Smooth muscle cell (in vitro differentiated cells): ENCODE data around the gene SULT2B1. TPM values are rescaled to one million over a fixed set of nuclear protein-coding genes. Genes with fewer than 3 reads are reported as not detected.

Experiments
- DNase-seq: peaks from one replicate; lab custom pipeline; 2025; ENCODE audit not compliant: unreplicated experiment; lab: John Stamatoyannopoulos, UW
- H2AFZ ChIP-seq: fragments of 200-600 bp; sonication (generic); 2 replicates; pipeline ENCODE4 v1.6.0; 2016; ENCODE audit warnings: antibody characterized with exemption, low read depth, mild to moderate bottlenecking
- H3F3A ChIP-seq: fragments of 200-600 bp; sonication (generic); 2 replicates; pipeline ENCODE4 v1.6.0; 2017; ENCODE audit warnings: antibody characterized with exemption, low read depth
- H3K27ac ChIP-seq: fragments of 200-600 bp; sonication (generic); 2 replicates; pipeline ENCODE4 v1.5.1; 2016; ENCODE audit warnings: low read depth, mild to moderate bottlenecking
- H3K27me3 ChIP-seq: fragments of 200-600 bp; sonication (generic); 2 replicates; pipeline ENCODE4 v1.6.1; 2016; ENCODE audit warnings: low read depth, mild to moderate bottlenecking
- H3K36me3 ChIP-seq: fragments of 200-600 bp; sonication (generic); 2 replicates; pipeline ENCODE4 v1.5.1; 2016; ENCODE audit warnings: low read depth
- H3K4me1 ChIP-seq: fragments of 200-600 bp; sonication (generic); 2 replicates; pipeline ENCODE4 v1.5.1; 2016; ENCODE audit warnings: low read depth
- H3K4me2 ChIP-seq: fragments of 200-600 bp; sonication (generic); 2 replicates; pipeline ENCODE4 v1.6.0; 2016; ENCODE audit warnings: mild to moderate bottlenecking
- H3K4me3 ChIP-seq: fragments of 200-600 bp; sonication (generic); 2 replicates; pipeline ENCODE4 v1.5.1; 2016; ENCODE audit warnings: mild to moderate bottlenecking
- H3K79me2 ChIP-seq: fragments of 200-600 bp; sonication (generic); 2 replicates; pipeline ENCODE4 v1.6.0; 2016; ENCODE audit warnings: low read depth, mild to moderate bottlenecking
- H3K9ac ChIP-seq: fragments of 200-600 bp; sonication (generic); 2 replicates; pipeline ENCODE4 v1.6.0; 2016; ENCODE audit warnings: low read depth
- H3K9me3 ChIP-seq: fragments of 200-600 bp; sonication (generic); replicated peaks from 2 replicates; pipeline ENCODE4 v1.5.1; 2016; ENCODE audit warnings: low read depth
- H4K20me1 ChIP-seq: fragments of 200-600 bp; sonication (generic); 2 replicates; pipeline ENCODE4 v1.6.0; 2016; ENCODE audit warnings: low read depth
- CTCF ChIP-seq: fragments of 200-600 bp; sonication (generic); IDR thresholded peaks from 2 replicates; pipeline ENCODE4 v1.5.1; 2017; ENCODE audit warnings: borderline replicate concordance, mild to moderate bottlenecking, antibody characterized with exemption; ENCODE audit not compliant: insufficient read depth, poor library complexity, severe bottlenecking
- WGBS: methylation state at CpG from one replicate; pipeline ENCODE4 v1.1.7; 2016; ENCODE audit warnings: low lambda C conversion rate; 5-methylcytosine and 5-hydroxymethylcytosine counted together
- polyA plus RNA-seq: library from polyadenylated mRNA; unstranded; fragments of >200 nt; fragmentation: Nextera tagmentation; extraction: Ambion mirVana; gene quantifications from 2 replicates; pipeline ENCODE4 v1.2.1, GENCODE V29; 2016
- total RNA-seq: library from RNA; depleted of rRNA; stranded (reverse); fragments of >200 nt; gene quantifications from 2 replicates; pipeline ENCODE4 v1.2.3, GENCODE V29; 2014

SULT2B1 gene
- total and polyA plus RNA-seq, 2 experiments from 2014 or later = 1.7 to 2.3 TPM

GRCh38 chr19:48543121-48543710 lies 8.8 kb upstream of the SULT2B1 start:
- H3K9ac ChIP-seq = no peak overlapping the region
- DNase-seq = no peak
- WGBS = 47% methylated on average over 18 of the region's 19 CpGs
- H3K4me2 ChIP-seq = no peak overlapping the region
- H4K20me1 ChIP-seq = no peaks in the 10 kb centered on the region
- no peak for TF ChIP-seq CTCF
- no peak overlapping the region for H3K4me3 ChIP-seq
- no peaks in the 10 kb centered on the region for H3K36me3 ChIP-seq
- H3F3A ChIP-seq = no peaks in the 10 kb centered on the region
- no peaks in the 10 kb centered on the region for H3K9me3 ChIP-seq
- no peaks in the 10 kb centered on the region for H3K27me3 ChIP-seq
- H2AFZ ChIP-seq = no peak overlapping the region
- H3K4me1 ChIP-seq = no peaks in the 10 kb centered on the region
- no peak overlapping the region for H3K27ac ChIP-seq
- no peaks in the 10 kb centered on the region for H3K79me2 ChIP-seq

- Histone ChIP-seq H3K36me3 (no peaks in the 10 kb centered on the region), H4K20me1 (no peaks in the 10 kb centered on the region), H3F3A (no peaks in the 10 kb centered on the region), H3K4me1 (no peaks in the 10 kb centered on the region), H3K4me3 (no peak overlapping the region), H3K27me3 (no peaks in the 10 kb centered on the region), H2AFZ (no peak overlapping the region), H3K79me2 (no peaks in the 10 kb centered on the region), H3K9me3 (no peaks in the 10 kb centered on the region), H3K4me2 (no peak overlapping the region), H3K27ac (no peak overlapping the region), H3K9ac (no peak overlapping the region)
- no peak for DNase-seq
- TF ChIP-seq CTCF = no peak
- 83% methylated on average over 12 of the region's 25 CpGs for WGBS
Observed at GRCh38 chr19:48544856-48545750, 6.9 kb upstream of the SULT2B1 start.

GRCh38 chr19:48547722-48548121 lies 4.2 kb upstream of the SULT2B1 start:
- Histone ChIP-seq H3F3A (no peaks in the 10 kb centered on the region), H3K4me2 (no peak overlapping the region), H3K4me3 (no peak overlapping the region), H3K27me3 (no peaks in the 10 kb centered on the region), H3K9ac (no peak overlapping the region), H3K36me3 (no peaks in the 10 kb centered on the region), H3K4me1 (no peaks in the 10 kb centered on the region), H3K27ac (no peak overlapping the region), H3K79me2 (no peaks in the 10 kb centered on the region), H2AFZ (no peak overlapping the region), H3K9me3 (no peaks in the 10 kb centered on the region), H4K20me1 (no peaks in the 10 kb centered on the region)
- 80% methylated on average over 1 of the region's 1 CpG for whole genome bisulfite sequencing
- DNase-seq = no peak
- no peak for TF ChIP-seq CTCF
